KMS-11 (cell line): ENCODE results near the gene BYSL.

Experiments
- H2AFZ ChIP-seq: fragments of 200-600 bp; sonication (generic); 2 replicates; pipeline ENCODE4 v1.6.1; 2016; ENCODE audit warnings: antibody characterized with exemption, mixed run types, low read depth
- H3K27ac ChIP-seq: fragments of 200-600 bp; sonication (generic); 2 replicates; pipeline ENCODE4 v1.6.1; 2016; ENCODE audit warnings: mild to moderate bottlenecking, mixed run types
- H3K27me3 ChIP-seq: fragments of 200-600 bp; sonication (generic); 2 replicates; pipeline ENCODE4 v1.6.1; 2017; ENCODE audit warnings: mild to moderate bottlenecking, low read depth, mixed run types, moderate library complexity; ENCODE audit not compliant: insufficient read depth
- H3K36me3 ChIP-seq: fragments of 200-600 bp; sonication (generic); 2 replicates; pipeline ENCODE4 v1.6.1; 2017; ENCODE audit warnings: mild to moderate bottlenecking, mixed run types; ENCODE audit not compliant: insufficient read depth
- H3K4me1 ChIP-seq: fragments of 200-600 bp; sonication (generic); 2 replicates; pipeline ENCODE4 v1.6.1; 2016; ENCODE audit warnings: mild to moderate bottlenecking, low read depth, mixed run types; ENCODE audit not compliant: poor library complexity, severe bottlenecking
- H3K4me2 ChIP-seq: fragments of 200-600 bp; sonication (generic); 2 replicates; pipeline ENCODE4 v1.7.0; 2016; ENCODE audit warnings: mild to moderate bottlenecking, mixed run types
- H3K4me3 ChIP-seq: fragments of 200-600 bp; sonication (generic); IDR thresholded peaks from 2 replicates; pipeline ENCODE4 v1.6.1; 2017; ENCODE audit warnings: low read depth, low read length, mixed read lengths; ENCODE audit not compliant: insufficient read depth
- H3K79me2 ChIP-seq: fragments of 200-600 bp; sonication (generic); 2 replicates; pipeline ENCODE4 v1.6.1; 2016; ENCODE audit warnings: low read depth, mixed run types; ENCODE audit not compliant: insufficient read depth
- H3K9ac ChIP-seq: fragments of 200-600 bp; sonication (generic); 2 replicates; pipeline ENCODE4 v1.6.1; 2016; ENCODE audit warnings: mild to moderate bottlenecking, mixed run types
- H4K20me1 ChIP-seq: fragments of 200-600 bp; sonication (generic); 2 replicates; pipeline ENCODE4 v1.6.1; 2016; ENCODE audit warnings: mild to moderate bottlenecking, mixed run types; ENCODE audit not compliant: insufficient read depth
- TF ChIP-seq, protein P1 (sequence below): fragments of 200-600 bp; sonication (generic); conservative IDR thresholded peaks from 2 replicates; pipeline ENCODE4 v1.6.1; 2017; ENCODE audit warnings: low read depth, mild to moderate bottlenecking, antibody characterized with exemption, low read length, moderate library complexity, mixed read lengths

Gene BYSL

DNA sequence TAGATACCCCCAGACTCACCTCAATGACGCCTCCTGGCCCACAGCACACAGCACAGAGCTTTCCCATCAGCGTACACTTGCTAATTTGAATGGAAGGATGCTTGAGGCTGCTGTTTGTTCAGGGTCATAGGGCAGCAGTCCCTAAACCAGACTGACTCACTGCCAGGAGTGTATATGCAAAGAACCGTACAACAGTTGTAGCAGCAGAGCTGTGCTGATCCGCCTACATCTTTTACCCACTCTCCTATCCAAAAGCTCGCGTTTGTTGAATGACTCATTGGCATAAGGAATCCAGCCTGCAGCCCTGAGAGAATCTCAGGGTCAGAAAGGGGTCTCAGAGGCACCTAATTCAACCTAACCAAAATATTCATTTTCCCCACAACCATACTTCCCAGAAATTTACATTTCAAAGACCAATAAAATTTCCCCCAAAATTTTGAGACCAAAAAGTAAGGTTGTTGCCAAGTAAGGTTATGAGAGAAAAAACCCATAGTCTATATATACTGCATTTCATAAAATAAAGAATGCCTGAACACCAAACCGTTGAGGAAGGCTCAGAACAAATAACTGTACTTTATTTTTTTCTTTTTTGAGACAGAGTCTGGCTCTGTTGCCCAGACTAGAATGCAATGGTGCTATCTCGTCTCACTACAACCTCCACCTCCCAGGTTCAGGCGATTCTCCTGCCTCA, 55.6 kb downstream of the BYSL start:
- H3K27ac ChIP-seq = no peak overlapping the region
- no peaks in the 10 kb centered on the region for H4K20me1 ChIP-seq
- TF ChIP-seq, protein P1, sequence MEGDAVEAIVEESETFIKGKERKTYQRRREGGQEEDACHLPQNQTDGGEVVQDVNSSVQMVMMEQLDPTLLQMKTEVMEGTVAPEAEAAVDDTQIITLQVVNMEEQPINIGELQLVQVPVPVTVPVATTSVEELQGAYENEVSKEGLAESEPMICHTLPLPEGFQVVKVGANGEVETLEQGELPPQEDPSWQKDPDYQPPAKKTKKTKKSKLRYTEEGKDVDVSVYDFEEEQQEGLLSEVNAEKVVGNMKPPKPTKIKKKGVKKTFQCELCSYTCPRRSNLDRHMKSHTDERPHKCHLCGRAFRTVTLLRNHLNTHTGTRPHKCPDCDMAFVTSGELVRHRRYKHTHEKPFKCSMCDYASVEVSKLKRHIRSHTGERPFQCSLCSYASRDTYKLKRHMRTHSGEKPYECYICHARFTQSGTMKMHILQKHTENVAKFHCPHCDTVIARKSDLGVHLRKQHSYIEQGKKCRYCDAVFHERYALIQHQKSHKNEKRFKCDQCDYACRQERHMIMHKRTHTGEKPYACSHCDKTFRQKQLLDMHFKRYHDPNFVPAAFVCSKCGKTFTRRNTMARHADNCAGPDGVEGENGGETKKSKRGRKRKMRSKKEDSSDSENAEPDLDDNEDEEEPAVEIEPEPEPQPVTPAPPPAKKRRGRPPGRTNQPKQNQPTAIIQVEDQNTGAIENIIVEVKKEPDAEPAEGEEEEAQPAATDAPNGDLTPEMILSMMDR = no peak
- H3K27me3 ChIP-seq = no peaks in the 10 kb centered on the region
- no peak overlapping the region for H3K4me3 ChIP-seq
- H3K4me1 ChIP-seq = no peaks in the 10 kb centered on the region
- H2AFZ ChIP-seq = no peak overlapping the region
- no peaks in the 10 kb centered on the region for H3K79me2 ChIP-seq
- no peak overlapping the region for H3K4me2 ChIP-seq
- no peaks in the 10 kb centered on the region for H3K36me3 ChIP-seq
- no peak overlapping the region for H3K9ac ChIP-seq
